ENCODE data around the gene MRPS34.

MRPS34 gene

DNA sequence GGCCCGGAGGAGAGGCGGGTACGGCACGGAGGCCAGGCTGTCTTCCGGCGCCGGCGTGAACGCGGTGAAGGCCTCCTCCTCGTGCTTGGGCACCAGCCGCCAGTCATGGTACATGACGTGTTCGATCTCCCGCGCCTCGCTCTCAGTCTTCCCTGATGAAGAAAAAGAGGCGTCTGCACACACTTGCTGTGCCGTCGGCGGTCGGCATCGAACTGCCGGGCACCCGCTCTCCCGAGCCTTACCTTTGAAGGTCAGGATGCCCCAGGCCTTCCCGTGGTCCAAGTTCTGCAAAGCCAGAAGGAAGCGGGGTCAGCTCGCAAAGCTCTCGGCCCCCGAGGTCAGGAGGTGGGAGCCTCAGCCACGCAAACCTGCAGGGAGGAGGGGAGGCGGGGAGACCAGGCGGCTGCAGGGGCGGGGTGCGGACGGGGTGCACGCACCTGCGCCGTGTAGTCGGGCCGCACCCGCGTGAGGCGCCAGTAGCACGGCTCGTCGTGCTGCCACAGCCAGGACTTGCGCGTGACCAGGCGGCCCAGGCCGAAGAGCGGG lies 499 bp downstream of the MRPS34 start, which contains the start of gene EME2:
Gene EME2, plus strand, starts transcription at position 449 of the 546 bp plus-strand sequence. CDS start 418 bp downstream, outside the sequence.
- Mint-ChIP-seq H3K27me3 (no peaks in the 10 kb centered on the region), H3K4me1 (peaks cover 24% of the 10 kb centered on the region), H3K36me3 (peaks cover 11% of the 10 kb centered on the region), H3K27ac (peak within 1 kb of the TSS; percentile 97), H3K4me3 (peak within 1 kb of the TSS; percentile 96), H3K9me3 (no peaks in the 10 kb centered on the region)
- DNase-seq: peak; percentile 66
- CTCF ChIA-PET: interaction anchor here (0.8 kb wide), 1 partner anchor 10 kb away, joined by 5 read pairs; the partner anchor contains the start of genes NUBP2 and SPSB3

DNA sequence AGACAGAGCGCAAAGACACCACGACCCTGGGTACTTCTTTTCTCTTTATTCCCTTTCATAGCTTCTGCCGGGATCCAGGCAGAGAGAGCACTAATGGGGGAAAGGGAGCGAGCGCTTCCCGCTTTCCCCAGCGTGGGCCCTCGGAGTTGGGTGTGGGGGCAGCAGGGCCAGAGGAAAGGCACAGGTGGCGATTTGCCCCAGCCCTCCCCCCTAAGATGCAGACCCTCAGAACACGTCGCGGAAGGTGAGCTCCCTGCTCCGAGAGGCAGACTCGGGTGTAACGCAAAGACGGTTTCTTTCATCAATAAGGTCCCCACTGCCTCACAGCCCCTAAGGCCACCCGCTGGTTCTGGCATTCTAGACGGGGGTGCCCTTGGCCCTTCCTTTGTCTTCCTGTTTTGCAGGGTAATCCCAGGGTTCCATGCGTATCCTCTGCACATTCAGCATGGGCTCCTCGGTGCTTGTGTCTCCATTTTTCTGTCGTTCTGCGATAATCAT lies 1.0 kb downstream of the MRPS34 start:
- CTCF ChIA-PET: no interaction called here
- peaks cover 13% of the 10 kb centered on the region for H3K36me3 Mint-ChIP-seq

DNA sequence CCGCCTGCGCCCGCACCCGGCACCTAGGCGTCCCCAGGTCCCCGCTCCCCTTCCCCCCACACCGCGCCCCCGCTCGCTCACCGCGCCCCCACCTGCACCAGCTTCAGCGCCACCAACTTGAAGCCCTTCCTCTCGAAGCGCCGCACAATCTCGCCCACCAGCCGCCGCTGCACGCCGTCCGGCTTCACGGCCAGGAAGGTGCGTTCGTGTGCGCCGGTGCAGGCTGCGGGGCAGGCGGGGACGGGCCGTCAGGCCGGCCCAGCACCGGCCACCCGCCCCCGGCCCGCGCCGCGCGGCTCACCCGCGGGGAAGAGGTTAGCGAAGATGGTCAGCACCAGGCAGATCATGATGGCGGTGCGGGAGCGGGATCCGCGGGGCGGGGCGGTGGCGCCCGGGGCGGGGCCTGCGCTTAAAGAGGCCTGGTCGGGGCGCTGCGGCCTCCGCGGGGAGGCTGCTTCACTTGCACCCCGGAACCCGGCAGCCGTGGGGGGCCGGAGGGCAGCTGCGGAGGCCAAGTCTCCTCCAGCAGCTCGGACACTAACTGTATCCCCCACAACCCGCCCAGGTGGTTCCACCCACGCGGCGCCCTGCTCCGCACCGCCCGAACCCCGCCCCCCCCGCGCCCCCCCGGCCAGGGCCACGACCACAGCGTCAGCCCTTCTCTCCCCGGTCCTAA lies 1.6 kb downstream of the MRPS34 start, which contains the start of gene NME3:
Gene NME3, minus strand, starts transcription at position 356 of the 676 bp plus-strand sequence. Its CDS starts 9 bp downstream, at position 347.
- H3K27me3 Mint-ChIP-seq: no peaks in the 10 kb centered on the region
- H3K9me3 Mint-ChIP-seq: no peaks in the 10 kb centered on the region
- CTCF ChIA-PET: interaction anchor here (1.6 kb wide), 1 partner anchor 10 kb away, joined by 3 read pairs; no protein-coding TSS in a partner anchor
- peak; percentile 85 for DNase-seq
- H3K4me1 Mint-ChIP-seq: peaks cover 24% of the 10 kb centered on the region
- H3K27ac Mint-ChIP-seq: peak within 1 kb of the TSS; percentile 97
- peak within 1 kb of the TSS; percentile 96 for H3K4me3 Mint-ChIP-seq
- H3K36me3 Mint-ChIP-seq: peaks cover 13% of the 10 kb centered on the region

More for the DNA sequence above, 1.0 kb downstream of the MRPS34 start:
- H3K9me3 Mint-ChIP-seq: no peaks in the 10 kb centered on the region
- peaks cover 24% of the 10 kb centered on the region for H3K4me1 Mint-ChIP-seq
- H3K4me3 Mint-ChIP-seq: peak overlapping the region; percentile 96
- no peak for DNase-seq
- peak overlapping the region; percentile 97 for H3K27ac Mint-ChIP-seq
- no peaks in the 10 kb centered on the region for H3K27me3 Mint-ChIP-seq

DNA sequence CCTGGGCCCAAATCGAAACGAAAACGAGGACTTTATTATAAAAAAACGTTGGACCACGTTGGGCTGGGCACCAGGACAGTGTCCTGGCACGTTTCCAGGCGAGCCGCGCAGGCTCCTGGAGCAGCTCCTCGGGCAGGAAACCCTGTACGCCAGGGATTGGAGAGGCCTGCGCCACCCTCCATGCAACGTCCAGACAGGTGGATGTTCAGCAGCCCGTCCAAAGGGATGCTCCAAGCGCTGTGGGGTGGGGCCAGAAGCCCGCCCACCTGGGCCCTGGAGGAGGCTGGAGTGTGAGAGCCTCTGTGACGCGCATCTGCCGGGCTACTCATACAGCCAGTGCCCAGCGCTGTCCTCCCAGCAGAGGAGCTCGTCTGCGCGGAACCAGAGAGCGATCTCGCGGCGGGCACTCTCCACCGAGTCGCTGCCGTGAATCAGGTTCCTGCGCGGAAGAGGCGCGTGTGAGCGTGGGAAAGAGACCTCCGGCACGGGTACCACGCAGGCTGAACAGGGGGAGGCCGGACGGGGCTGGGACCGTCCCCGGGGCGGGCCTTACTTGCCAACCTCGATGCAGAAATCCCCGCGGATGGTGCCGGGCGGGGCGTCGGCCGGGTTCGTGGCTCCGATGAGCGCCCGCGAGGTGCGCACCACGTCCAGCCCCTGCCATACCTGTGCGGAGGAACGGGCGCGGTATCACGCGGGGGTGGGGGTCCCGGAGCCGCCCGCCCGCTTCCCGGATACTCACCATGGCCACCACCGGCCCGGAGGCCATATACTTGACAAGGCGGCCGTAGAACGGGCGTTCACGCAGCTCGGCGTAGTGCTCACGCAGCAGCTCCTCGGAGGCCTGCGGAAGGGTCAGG lies 2.4 kb downstream of the MRPS34 start:
- no peaks in the 10 kb centered on the region for H3K9me3 Mint-ChIP-seq
- H3K27ac Mint-ChIP-seq: peak overlapping the region; percentile 71
- H3K27me3 Mint-ChIP-seq: no peaks in the 10 kb centered on the region
- H3K4me3 Mint-ChIP-seq: peak overlapping the region; percentile 96
- peaks cover 13% of the 10 kb centered on the region for H3K36me3 Mint-ChIP-seq
- DNase-seq: peak; percentile 50
- peaks cover 24% of the 10 kb centered on the region for H3K4me1 Mint-ChIP-seq
- CTCF ChIA-PET: interaction anchor here (1.6 kb wide), 1 partner anchor 11 kb away, joined by 3 read pairs; no protein-coding TSS in a partner anchor

DNA sequence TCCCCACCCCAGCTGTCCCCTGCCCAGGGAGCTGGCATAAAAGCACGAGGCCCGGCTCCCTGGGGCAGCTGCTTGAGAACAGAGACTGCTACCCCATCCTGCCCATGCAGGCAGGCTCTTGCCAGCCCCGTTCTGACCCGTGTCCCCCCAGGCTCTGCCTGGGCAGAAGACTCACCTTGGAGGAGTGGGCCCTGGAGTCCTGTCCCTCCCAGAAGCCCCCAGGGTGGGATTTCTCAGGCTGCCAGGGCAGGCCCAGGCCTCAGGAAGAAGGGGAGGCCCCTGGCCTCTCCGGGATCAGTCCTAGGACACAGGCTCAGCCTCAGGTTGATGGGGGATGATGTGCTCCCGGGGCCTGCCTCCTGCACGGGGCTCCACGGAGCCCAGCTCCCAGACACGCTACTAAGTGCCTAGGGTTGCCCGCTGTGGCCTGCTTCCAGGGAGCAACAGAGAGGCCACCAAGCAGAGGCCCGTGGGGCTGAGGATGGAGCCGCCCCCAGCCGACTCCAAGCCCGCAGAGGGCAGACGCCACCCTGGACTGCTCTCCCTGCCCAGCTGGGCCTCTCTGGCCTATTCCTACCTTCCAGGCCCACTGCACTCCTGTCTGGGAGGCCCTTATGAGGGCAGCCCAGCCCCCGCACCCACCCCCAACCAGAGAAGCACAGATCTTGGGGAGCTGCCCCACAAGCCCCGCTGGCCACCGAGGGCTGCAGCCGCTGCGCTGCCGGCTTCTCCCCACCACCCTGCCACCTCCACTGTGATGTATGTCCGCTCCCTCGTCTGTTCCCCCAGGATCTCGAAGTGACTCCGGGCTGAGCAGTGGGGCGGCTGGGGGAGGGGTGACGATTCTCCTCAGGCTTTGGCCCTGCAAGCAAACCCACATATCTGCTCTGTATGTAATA lies 3.3 kb downstream of the MRPS34 start:
- Mint-ChIP-seq H3K27me3 (no peaks in the 10 kb centered on the region), H3K27ac (peak overlapping the region; percentile 68), H3K4me3 (peak overlapping the region; percentile 96), H3K36me3 (peaks cover 13% of the 10 kb centered on the region), H3K4me1 (peaks cover 16% of the 10 kb centered on the region), H3K9me3 (no peaks in the 10 kb centered on the region)
- CTCF ChIA-PET: interaction anchor here (1.6 kb wide), 1 partner anchor 12 kb away, joined by 3 read pairs; no protein-coding TSS in a partner anchor
- no peak for DNase-seq

DNA sequence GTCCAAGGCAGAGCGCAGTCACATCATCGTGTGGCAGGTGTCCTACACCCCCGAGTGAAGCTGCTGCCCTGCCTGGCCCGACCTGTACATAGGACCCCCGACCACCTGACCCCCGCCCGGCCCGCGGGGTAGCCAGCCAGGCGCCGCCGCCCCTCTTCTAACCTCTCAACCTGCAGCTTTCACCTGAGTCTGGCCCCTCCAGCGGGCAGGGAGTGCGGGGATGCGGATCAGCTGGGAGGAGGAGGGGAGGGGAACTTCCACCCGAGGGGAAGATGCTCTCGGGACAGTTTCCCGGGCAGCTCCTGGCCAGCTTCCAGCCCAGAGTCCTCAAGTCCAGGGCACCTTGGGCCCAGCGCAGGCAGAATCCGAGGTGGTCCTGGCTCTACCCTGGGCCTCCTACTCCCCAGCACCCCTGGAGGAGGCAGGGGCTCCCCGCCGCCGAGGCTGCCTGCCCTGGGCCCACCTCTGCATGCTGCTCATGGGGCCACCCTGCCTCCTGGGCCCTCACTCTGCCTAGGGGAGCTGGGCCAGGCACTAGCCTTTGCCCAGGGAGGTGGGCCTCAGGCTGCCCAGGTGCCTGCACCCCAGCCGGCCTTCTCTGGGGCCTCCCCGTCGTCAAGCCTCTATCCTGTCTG lies 4.0 kb downstream of the MRPS34 start:
- CTCF ChIA-PET: interaction anchor here (0.8 kb wide), 1 partner anchor 100 kb away, joined by 3 read pairs; no protein-coding TSS in a partner anchor
- H3K27ac Mint-ChIP-seq: no peak overlapping the region
- no peaks in the 10 kb centered on the region for H3K27me3 Mint-ChIP-seq
- H3K4me3 Mint-ChIP-seq: no peak overlapping the region
- DNase-seq: no peak
- peaks cover 13% of the 10 kb centered on the region for H3K36me3 Mint-ChIP-seq
- peaks cover 14% of the 10 kb centered on the region for H3K4me1 Mint-ChIP-seq
- no peaks in the 10 kb centered on the region for H3K9me3 Mint-ChIP-seq

DNA sequence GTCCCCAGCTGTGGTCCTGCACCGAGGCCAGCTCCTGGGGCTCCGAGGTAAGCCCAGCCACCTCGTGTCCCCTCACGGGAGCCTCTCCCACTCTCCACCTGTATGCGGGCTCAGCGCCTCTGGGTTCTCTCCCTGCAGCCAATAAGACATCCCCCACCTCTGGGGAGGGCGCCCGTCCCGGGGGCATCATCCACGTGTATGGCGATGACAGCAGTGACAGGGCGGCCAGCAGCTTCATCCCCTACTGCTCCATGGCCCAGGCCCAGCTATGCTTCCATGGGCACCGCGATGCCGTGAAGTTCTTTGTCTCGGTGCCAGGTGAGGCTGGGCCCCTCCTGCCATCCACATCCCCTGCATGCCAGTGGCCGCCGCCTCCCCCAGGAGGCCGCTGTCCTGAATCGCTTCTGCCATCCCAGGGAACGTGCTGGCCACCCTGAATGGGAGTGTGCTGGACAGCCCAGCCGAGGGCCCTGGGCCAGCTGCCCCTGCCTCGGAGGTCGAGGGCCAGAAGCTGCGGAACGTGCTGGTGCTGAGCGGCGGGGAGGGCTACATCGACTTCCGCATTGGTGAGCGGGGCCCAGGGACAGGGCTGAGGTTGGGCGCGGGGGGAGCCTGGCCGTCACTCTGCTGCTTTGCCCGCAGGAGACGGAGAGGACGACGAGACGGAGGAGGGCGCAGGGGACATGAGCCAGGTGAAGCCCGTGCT lies 4.7 kb downstream of the MRPS34 start:
- Mint-ChIP-seq H3K9me3 (no peaks in the 10 kb centered on the region), H3K27ac (no peak overlapping the region), H3K27me3 (no peaks in the 10 kb centered on the region), H3K4me1 (peaks cover 12% of the 10 kb centered on the region), H3K4me3 (no peak overlapping the region), H3K36me3 (peaks cover 13% of the 10 kb centered on the region)
- CTCF ChIA-PET: interaction anchor here (0.8 kb wide), 1 partner anchor 101 kb away, joined by 3 read pairs; no protein-coding TSS in a partner anchor
- no peak for DNase-seq

DNA sequence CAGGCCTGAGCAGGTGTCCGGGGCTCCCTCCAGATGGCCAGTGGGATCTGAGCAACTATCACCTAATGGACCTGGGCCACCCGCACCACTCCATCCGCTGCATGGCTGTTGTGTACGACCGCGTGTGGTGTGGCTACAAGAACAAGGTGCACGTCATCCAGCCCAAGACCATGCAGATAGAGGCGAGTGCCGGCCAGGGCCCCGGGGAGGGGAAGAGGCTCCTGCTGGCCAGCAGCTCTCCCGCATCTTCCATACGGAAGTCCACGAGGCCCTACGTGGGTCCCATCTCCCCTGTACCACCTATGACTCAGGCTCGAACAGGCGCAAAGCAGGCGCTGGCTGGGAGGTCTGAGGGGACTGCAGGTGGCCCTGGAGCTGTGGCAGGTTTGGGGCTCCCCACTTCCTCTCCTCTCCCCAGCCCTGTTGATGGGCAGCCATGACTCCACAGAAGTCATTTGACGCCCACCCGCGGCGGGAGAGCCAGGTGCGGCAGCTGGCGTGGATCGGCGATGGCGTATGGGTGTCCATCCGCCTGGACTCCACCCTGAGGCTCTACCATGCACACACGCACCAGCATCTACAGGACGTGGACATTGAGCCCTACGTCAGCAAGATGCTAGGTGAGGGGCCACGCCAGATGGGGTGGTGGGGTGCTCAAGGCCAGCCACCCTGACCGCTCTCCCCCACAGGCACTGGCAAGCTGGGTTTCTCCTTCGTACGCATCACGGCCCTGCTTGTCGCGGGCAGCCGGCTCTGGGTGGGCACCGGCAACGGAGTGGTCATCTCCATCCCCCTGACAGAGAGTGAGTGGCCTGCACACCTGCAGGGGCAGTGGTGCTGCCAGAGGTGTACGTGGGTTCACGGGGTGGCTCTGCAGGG lies 5.6 kb downstream of the MRPS34 start:
- H3K36me3 Mint-ChIP-seq: peaks cover 11% of the 10 kb centered on the region
- H3K27ac Mint-ChIP-seq: no peak overlapping the region

DNA sequence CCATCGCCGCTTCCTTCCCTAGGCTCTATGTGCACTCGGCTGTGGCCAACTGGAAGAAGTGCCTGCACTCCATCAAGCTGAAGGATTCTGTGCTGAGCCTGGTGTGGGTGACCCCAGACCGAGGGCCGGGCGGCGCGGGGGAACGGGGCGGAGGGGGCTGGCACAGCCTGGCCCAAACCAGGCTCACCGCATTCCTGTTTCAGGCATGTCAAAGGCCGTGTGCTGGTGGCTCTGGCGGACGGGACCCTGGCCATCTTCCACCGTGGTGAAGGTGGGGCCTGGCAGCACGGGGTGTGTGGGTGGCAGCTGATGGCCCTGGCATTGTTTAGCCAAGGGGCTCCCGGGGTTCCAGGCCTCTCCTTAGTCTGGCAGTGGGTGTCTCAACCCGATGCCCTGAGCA lies 6.2 kb downstream of the MRPS34 start:
- Mint-ChIP-seq H3K27me3 (no peaks in the 10 kb centered on the region), H3K4me3 (no peak overlapping the region), H3K4me1 (peaks cover 6% of the 10 kb centered on the region), H3K9me3 (no peaks in the 10 kb centered on the region), H3K36me3 (peaks cover 8% of the 10 kb centered on the region), H3K27ac (no peak overlapping the region)
- no peak for DNase-seq
- CTCF ChIA-PET: no interaction called here

More for the DNA sequence above, 5.6 kb downstream of the MRPS34 start:
- no peak for DNase-seq
- CTCF ChIA-PET: no interaction called here
- Mint-ChIP-seq H3K27me3 (no peaks in the 10 kb centered on the region), H3K9me3 (no peaks in the 10 kb centered on the region), H3K4me3 (no peak overlapping the region), H3K4me1 (peaks cover 12% of the 10 kb centered on the region)

DNA sequence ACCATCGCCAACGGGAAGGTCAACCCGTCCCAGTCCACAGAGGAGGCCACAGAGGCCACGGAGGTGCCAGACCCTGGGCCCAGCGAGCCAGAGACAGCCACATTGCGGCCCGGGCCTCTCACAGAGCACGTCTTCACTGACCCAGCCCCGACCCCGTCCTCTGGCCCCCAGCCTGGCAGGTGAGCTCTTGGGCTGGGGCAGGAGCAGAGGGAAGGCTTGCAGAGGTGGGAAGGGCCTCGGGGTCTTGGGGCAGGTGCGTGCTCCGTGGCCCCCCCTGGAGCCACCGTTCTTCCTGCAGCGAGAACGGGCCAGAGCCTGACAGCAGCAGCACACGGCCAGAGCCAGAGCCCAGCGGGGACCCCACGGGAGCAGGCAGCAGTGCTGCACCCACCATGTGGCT lies 6.7 kb downstream of the MRPS34 start:
- no peak for DNase-seq
- peaks cover 10% of the 10 kb centered on the region for H3K36me3 Mint-ChIP-seq
- H3K27me3 Mint-ChIP-seq: no peaks in the 10 kb centered on the region
- H3K4me3 Mint-ChIP-seq: no peak overlapping the region
- H3K9me3 Mint-ChIP-seq: no peaks in the 10 kb centered on the region
- H3K4me1 Mint-ChIP-seq: peaks cover 5% of the 10 kb centered on the region
- CTCF ChIA-PET: no interaction called here
- no peak overlapping the region for H3K27ac Mint-ChIP-seq

DNA sequence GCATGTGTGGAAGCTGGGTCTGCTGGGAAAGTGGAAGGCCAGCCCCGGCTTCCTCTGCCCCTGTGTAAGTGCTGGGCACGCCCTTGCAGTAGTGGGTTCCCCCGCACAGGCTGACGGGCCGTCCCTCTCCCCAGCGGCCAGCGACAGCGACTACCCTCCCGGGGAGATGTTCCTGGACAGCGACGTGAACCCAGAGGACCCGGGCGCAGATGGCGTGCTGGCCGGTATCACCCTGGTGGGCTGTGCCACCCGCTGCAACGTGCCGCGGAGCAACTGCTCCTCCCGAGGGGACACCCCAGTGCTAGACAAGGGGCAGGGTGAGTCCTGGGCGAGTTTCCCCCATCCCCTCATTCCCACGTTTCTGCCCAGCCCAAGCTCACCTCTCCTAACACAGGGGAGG lies 7.1 kb downstream of the MRPS34 start:
- peaks cover 5% of the 10 kb centered on the region for H3K4me1 Mint-ChIP-seq
- H3K36me3 Mint-ChIP-seq: peaks cover 12% of the 10 kb centered on the region
- CTCF ChIA-PET: no interaction called here
- H3K4me3 Mint-ChIP-seq: no peak overlapping the region
- no peaks in the 10 kb centered on the region for H3K9me3 Mint-ChIP-seq
- DNase-seq: no peak
- no peak overlapping the region for H3K27ac Mint-ChIP-seq
- H3K27me3 Mint-ChIP-seq: no peaks in the 10 kb centered on the region

DNA sequence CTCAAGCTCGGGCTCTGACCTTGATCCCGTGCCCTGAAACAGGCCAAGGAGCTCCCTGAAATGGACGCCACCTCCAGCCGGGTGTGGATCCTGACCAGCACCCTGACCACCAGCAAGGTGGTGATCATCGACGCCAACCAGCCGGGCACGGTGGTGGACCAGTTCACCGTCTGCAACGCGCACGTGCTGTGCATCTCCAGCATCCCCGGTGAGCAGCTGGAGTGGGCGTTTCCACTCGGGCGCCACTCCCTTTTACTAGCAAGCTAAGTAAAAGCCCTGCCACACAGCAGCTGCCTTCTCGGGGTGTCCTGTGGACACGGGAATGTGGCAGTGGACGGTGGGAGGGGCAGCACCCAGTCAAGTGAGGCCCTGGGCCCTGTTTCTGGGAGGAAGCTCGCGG lies 8.0 kb downstream of the MRPS34 start:
- Mint-ChIP-seq H3K4me3 (no peak overlapping the region), H3K36me3 (peaks cover 15% of the 10 kb centered on the region), H3K4me1 (peaks cover under 1% of the 10 kb centered on the region), H3K27ac (no peak overlapping the region), H3K27me3 (no peaks in the 10 kb centered on the region), H3K9me3 (no peaks in the 10 kb centered on the region)
- CTCF ChIA-PET: no interaction called here
- no peak for DNase-seq

All from activated naive CD4-positive, alpha-beta T cell treated with anti-CD3 and anti-CD28 coated beads, Interleukin-2, amount 10 ng/mL, durations not matched to agents 7 days and 5 days (primary cell).